Transverse colon (tissue), 4 donors: ENCODE results near the gene IGF2BP2. TPM values are rescaled to one million over a fixed set of nuclear protein-coding genes. Genes with fewer than 3 reads are reported as not detected.
"Not testable (repeated sequence)": the region's sequence is repeated elsewhere in the genome, so short reads cannot be mapped to it uniquely, and the experiment has no call there.

Experiments
- DNase-seq: peaks from one replicate; pipeline ENCODE4 v3.0.0-alpha.2; 2019
- H3K27ac ChIP-seq, 4 donors: fragments of 200-600 bp; sonication (generic); 2 replicates each; pipeline ENCODE4 v1.5.1; 2016 to 2018; ENCODE audit warnings: inconsistent platforms in 4 of 4
- H3K27me3 ChIP-seq: fragments of 200-600 bp; sonication (generic); 2 replicates; pipeline ENCODE4 v1.5.1; 2017; ENCODE audit warnings: inconsistent platforms
- H3K36me3 ChIP-seq, 4 donors: fragments of 200-600 bp; sonication (generic); 2 replicates each; pipeline ENCODE4 v1.5.1; 2017 to 2019; ENCODE audit warnings: inconsistent platforms in 4 of 4
- H3K4me1 ChIP-seq, 4 donors: fragments of 200-600 bp; sonication (generic); 2 replicates each; pipeline ENCODE4 v1.5.1; 2017 to 2020; ENCODE audit warnings: inconsistent platforms in 4 of 4
- H3K4me3 ChIP-seq, 4 donors: fragments of 200-600 bp; sonication (generic); 1 replicate in 1 of 4; 2 replicates in 3 of 4; pipeline versions ENCODE4 v1.5.1 to v1.6.1; 2017 to 2019; ENCODE audit warnings: inconsistent platforms in 4 of 4
- H3K9me3 ChIP-seq, 2 donors: fragments of 200-600 bp; sonication (generic); 2 replicates each; pipeline ENCODE4 v1.5.1; 2017 to 2019; ENCODE audit warnings: inconsistent platforms in 2 of 2
- EP300 ChIP-seq: sonication (generic); formaldehyde crosslinking; IDR thresholded peaks from one replicate; pipeline ENCODE4 v1.6.1; 2017; ENCODE audit warnings: antibody characterized with exemption, low read depth
- POLR2A ChIP-seq: fragments of 450-650 bp; IDR thresholded peaks from one replicate; pipeline ENCODE4 v1.6.1; 2016; ENCODE audit warnings: antibody characterized with exemption, mild to moderate bottlenecking, moderate library complexity
- POLR2AphosphoS5 ChIP-seq, 3 donors: sonication (generic); formaldehyde crosslinking; IDR thresholded peaks; one replicate each; pipeline ENCODE4 v1.6.1; 2016; ENCODE audit warnings: antibody characterized with exemption in 3 of 3
- WGBS, 2 donors: methylation state at CpG; one replicate each; pipeline ENCODE4 v1.1.5; 2018; ENCODE audit warnings: low coverage in 1 of 2; 5-methylcytosine and 5-hydroxymethylcytosine counted together
- in situ Hi-C, 4 donors: fragments of 200-750 bp; cut with MboI; loops; one replicate each; pipeline versions ENCODE4 v1.15.0 to v1.15.1; 2017; ENCODE audit warnings: low sequenced_read_pairs in 3 of 4, low pct_ligation_motif_present in 1 of 4, low pct_unique_long_range_greater_than_20kb in 1 of 4
- intact Hi-C: fragments of 100-400 bp; cut with DNase I; formaldehyde crosslinking; loops from one replicate; pipeline ENCODE4 v1.15.1; 2023; ENCODE audit warnings: low total_unique reads
- total RNA-seq, 4 donors: library from RNA; depleted of rRNA; stranded (reverse); fragments of >200 nt; gene quantifications; one replicate each; pipeline ENCODE4 v1.1.0, GENCODE V29; 2016
- TF ChIP-seq, protein P1 (sequence below), 5 experiments: fragments of 200-600 bp in 3 of 5; fragments of 450-650 bp in 2 of 5; sonication (generic) in 3 of 5; IDR thresholded peaks; 1 replicate in 2 of 5; 2 replicates in 3 of 5; pipeline ENCODE4 v1.5.1; 2016 to 2017; ENCODE audit warnings: antibody characterized with exemption in 5 of 5, inconsistent platforms in 3 of 5, mild to moderate bottlenecking in 2 of 5, moderate library complexity in 1 of 5

The IGF2BP2 gene
- total RNA-seq, 4 donors from 2014 or later = 51.3 to 179 (median 82.9) TPM

DNA sequence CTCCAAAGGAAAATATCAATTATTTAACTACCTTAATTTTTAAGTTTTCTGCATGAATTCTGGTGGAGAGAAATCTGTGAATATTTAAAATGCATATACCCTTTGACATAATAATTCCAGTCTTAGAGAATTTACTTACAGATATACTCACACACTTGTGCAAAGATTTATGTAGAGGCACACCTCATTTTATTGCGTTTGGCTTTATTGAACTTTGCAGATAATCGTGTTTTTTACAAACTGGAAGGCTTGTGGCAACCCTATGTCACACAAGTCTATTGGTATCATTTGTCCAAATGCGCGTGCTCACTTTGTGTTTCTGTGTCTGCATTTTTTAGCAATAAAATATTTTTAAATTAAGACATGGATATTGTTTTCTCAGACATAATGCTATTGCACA, 157.3 kb downstream of the IGF2BP2 start:
- peaks cover 0 to 8% (median 0%) of the 10 kb centered on the region in 4 donors for H3K36me3 ChIP-seq
- no peak for DNase-seq
- in situ Hi-C loops = no loop called here
- H3K4me1 ChIP-seq = peaks cover 0 to 10% (median 0%) of the 10 kb centered on the region in 4 donors
- intact Hi-C loops = loop anchor here (10.0 kb wide), 1 partner anchor 607 kb away; no protein-coding TSS in a partner anchor
- H3K27ac ChIP-seq = no peak overlapping the region
- TF ChIP-seq EP300 = no peak
- H3K9me3 ChIP-seq = no peaks in the 10 kb centered on the region
- no peak overlapping the region for H3K4me3 ChIP-seq
- H3K27me3 ChIP-seq = no peaks in the 10 kb centered on the region
- 56 to 70% methylated on average over 4 of the region's 4 CpGs for WGBS, 2 donors

- no peak overlapping the region for H3K4me3 ChIP-seq
- WGBS, 2 donors = 94% methylated on average over 5 of the region's 5 CpGs; no CpG with 5 or more reads in 1 of the 2 donors
- in situ Hi-C loops = no loop called here
- no peaks in the 10 kb centered on the region for H3K27me3 ChIP-seq
- no peak for DNase-seq
- H3K36me3 ChIP-seq = no peaks in the 10 kb centered on the region
- intact Hi-C loops = loop anchor here (10.0 kb wide), 1 partner anchor 611 kb away; no protein-coding TSS in a partner anchor
- peaks cover 2 to 25% (median 15%) of the 10 kb centered on the region in 4 donors for H3K4me1 ChIP-seq
- H3K27ac ChIP-seq = no peak overlapping the region
- TF ChIP-seq POLR2AphosphoS5 (IDR thresholded peaks at IDR 0.05) (no peak), POLR2A (no peak), EP300 (no peak)
- TF ChIP-seq, protein P1, sequence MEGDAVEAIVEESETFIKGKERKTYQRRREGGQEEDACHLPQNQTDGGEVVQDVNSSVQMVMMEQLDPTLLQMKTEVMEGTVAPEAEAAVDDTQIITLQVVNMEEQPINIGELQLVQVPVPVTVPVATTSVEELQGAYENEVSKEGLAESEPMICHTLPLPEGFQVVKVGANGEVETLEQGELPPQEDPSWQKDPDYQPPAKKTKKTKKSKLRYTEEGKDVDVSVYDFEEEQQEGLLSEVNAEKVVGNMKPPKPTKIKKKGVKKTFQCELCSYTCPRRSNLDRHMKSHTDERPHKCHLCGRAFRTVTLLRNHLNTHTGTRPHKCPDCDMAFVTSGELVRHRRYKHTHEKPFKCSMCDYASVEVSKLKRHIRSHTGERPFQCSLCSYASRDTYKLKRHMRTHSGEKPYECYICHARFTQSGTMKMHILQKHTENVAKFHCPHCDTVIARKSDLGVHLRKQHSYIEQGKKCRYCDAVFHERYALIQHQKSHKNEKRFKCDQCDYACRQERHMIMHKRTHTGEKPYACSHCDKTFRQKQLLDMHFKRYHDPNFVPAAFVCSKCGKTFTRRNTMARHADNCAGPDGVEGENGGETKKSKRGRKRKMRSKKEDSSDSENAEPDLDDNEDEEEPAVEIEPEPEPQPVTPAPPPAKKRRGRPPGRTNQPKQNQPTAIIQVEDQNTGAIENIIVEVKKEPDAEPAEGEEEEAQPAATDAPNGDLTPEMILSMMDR (IDR thresholded peaks at IDR 0.05) = no peak
- H3K9me3 ChIP-seq = no peaks in the 10 kb centered on the region
These were observed 160.9 kb downstream of the IGF2BP2 start for GRCh38 chr3:185663929-185664328.

- no peaks in the 10 kb centered on the region for H3K9me3 ChIP-seq
- H3K4me1 ChIP-seq = peaks cover 3 to 19% (median 17%) of the 10 kb centered on the region in 4 donors
- no peak for DNase-seq
- intact Hi-C loops (loop anchor here (10.0 kb wide), 1 partner anchor 613 kb away; no protein-coding TSS in a partner anchor), in situ Hi-C loops (no loop called here)
- no peak overlapping the region for H3K4me3 ChIP-seq
- TF ChIP-seq, protein P1 (IDR thresholded peaks at IDR 0.05) = no peak
- no peak for TF ChIP-seq EP300
- no peak for TF ChIP-seq POLR2AphosphoS5 (IDR thresholded peaks at IDR 0.05)
- TF ChIP-seq POLR2A = no peak
- no peaks in the 10 kb centered on the region for H3K36me3 ChIP-seq
- H3K27ac ChIP-seq = no peak overlapping the region
- no peaks in the 10 kb centered on the region for H3K27me3 ChIP-seq
- 84% methylated on average over 4 of the region's 4 CpGs for WGBS, 2 donors
These were observed 163.1 kb downstream of the IGF2BP2 start for GRCh38 chr3:185661772-185662171.

- H3K36me3 ChIP-seq, H3K27ac ChIP-seq, H3K4me3 ChIP-seq, in situ Hi-C loops, DNase-seq, H3K9me3 ChIP-seq, H3K27me3 ChIP-seq: not testable (repeated sequence)
- peaks cover 3 to 19% (median 17%) of the 10 kb centered on the region in 4 donors for H3K4me1 ChIP-seq
- 90 to 91% methylated on average over 6 to 10 of the region's 10 CpGs for WGBS, 2 donors
- intact Hi-C loops = loop anchor here (10.0 kb wide), 1 partner anchor 614 kb away; no protein-coding TSS in a partner anchor
These were observed 163.5 kb downstream of the IGF2BP2 start for GRCh38 chr3:185661296-185661695.

DNA sequence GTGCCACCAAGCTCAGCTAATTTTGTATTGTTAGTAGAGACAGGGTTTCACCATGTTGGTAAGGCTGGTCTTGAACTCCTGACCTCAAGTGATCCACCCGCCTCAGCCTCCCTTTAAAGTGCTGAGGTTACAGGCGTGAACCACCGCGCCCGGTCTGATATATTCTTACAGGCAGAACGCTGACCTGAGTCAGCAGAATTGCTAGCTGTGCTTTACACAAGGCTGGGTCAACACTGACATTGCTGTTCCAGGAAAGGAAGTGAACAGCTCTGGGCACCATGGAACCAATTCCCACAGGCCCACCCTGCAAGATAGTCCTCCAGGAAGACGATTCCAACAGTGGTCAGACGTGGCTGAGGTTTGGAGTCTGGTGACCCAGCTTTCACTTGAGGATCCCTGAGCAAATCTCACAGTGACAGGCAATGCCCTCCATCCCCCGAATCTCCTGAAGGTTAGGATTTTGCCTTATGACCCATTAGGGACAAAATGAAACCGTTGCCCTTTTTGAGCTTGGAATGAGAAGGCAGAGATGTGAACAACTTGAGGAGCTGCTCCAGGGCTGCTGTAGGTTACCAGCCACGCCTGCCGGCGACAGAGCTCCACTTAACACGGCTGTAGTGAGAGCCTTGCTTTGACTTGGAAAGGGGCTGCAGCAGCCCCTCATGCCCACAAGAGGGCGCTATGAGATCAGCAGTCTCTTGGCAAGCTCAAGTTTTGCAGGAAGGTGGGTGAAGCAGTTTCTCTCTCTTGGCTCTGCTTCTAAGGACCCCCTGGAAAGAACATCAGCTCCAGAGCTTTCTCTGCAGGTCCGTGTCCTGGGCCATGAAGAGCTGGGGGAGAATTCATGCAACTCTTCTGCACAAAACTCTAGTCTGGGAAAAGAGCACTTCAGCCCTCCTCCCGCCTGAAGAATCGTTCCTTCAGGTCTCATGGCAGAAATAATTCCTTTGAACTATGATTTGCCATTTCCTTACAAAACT, 164.6 kb downstream of the IGF2BP2 start:
- no peaks in the 10 kb centered on the region for H3K9me3 ChIP-seq
- WGBS, 2 donors = 0 to 38% methylated on average over 3 to 18 of the region's 18 CpGs
- H3K36me3 ChIP-seq = no peaks in the 10 kb centered on the region
- TF ChIP-seq POLR2AphosphoS5 (IDR thresholded peaks at IDR 0.05) = no peak
- TF ChIP-seq, protein P1 (IDR thresholded peaks at IDR 0.05) = peak; percentile 90 to 96 (median 94)
- in situ Hi-C loops (no loop called here), intact Hi-C loops (loop anchor here (10.0 kb wide), 1 partner anchor 615 kb away; no protein-coding TSS in a partner anchor)
- no peaks in the 10 kb centered on the region for H3K27me3 ChIP-seq
- no peak overlapping the region for H3K4me3 ChIP-seq
- peaks cover 3 to 19% (median 17%) of the 10 kb centered on the region in 4 donors for H3K4me1 ChIP-seq
- peak overlapping the region; percentile 24 to 66 (median 42) for H3K27ac ChIP-seq
- peak; percentile 82 for DNase-seq
